Upper lobe of right lung (tissue), 1 donor: ENCODE results near the gene AQP12B. TPM values are rescaled to one million over a fixed set of nuclear protein-coding genes. Genes with fewer than 3 reads are reported as not detected.

Experiments
- ATAC-seq: fragments of 200-7000 bp; cut with Tn5 transposase; one replicate; pipeline ENCODE4 v1.9.1; 2020; ENCODE audit warnings: mild to moderate bottlenecking, moderate library complexity
- DNase-seq: peaks from one replicate; pipeline ENCODE4 v3.0.0-alpha.2; 2020
- H3K27ac ChIP-seq: fragments of 200-600 bp; one replicate; pipeline ENCODE4 v1.8.0; 2022
- H3K27me3 ChIP-seq: fragments of 200-600 bp; one replicate; pipeline ENCODE4 v1.8.0; 2022; ENCODE audit warnings: mild to moderate bottlenecking
- H3K36me3 ChIP-seq: fragments of 200-600 bp; one replicate; pipeline ENCODE4 v1.8.0; 2022
- H3K4me1 ChIP-seq: fragments of 200-600 bp; one replicate; pipeline ENCODE4 v1.8.0; 2022
- H3K4me3 ChIP-seq: fragments of 200-600 bp; one replicate; pipeline ENCODE4 v1.8.0; 2022; ENCODE audit warnings: mild to moderate bottlenecking
- H3K9me3 ChIP-seq: fragments of 200-600 bp; one replicate; pipeline ENCODE4 v1.8.0; 2022
- CTCF ChIP-seq: fragments of 200-600 bp; IDR thresholded peaks from one replicate; pipeline ENCODE4 v1.8.0; 2022; ENCODE audit warnings: antibody characterized with exemption
- intact Hi-C: fragments of 100-400 bp; cut with DNase I; formaldehyde crosslinking; loops from one replicate; pipeline ENCODE4 v1.11.0; 2022
- total RNA-seq: library from RNA; stranded (reverse); fragmentation: NEBNext Ultra II Directional; extraction: Animal tissue kit (Norgen Biotek cat#: 25700); gene quantifications from one replicate; pipeline ENCODE4 v1.2.1, GENCODE V29; 2021
- donor health status: DM: no; HTN: yes; CAD: no; lungs with severe emphysema.

Gene AQP12B
- total RNA-seq, 1 donor from 2014 or later = not detected

GRCh38 chr2:240642061-240642805, 40.5 kb downstream of the AQP12B start:
- TF ChIP-seq CTCF = no peak

GRCh38 chr2:240640939-240641338, 41.7 kb downstream of the AQP12B start:
- DNase-seq (peak; percentile 72), ATAC-seq (peak; percentile 62)
- Histone ChIP-seq H3K4me3 (no peak overlapping the region), H3K27ac (no peak overlapping the region), H3K9me3 (no peaks in the 10 kb centered on the region), H3K27me3 (peaks cover 18% of the 10 kb centered on the region), H3K36me3 (no peaks in the 10 kb centered on the region), H3K4me1 (no peaks in the 10 kb centered on the region)
- TF ChIP-seq CTCF = peak; percentile 31
- intact Hi-C loops = no loop called here

More at GRCh38 chr2:240642061-240642805, 40.5 kb downstream of the AQP12B start:
- H3K4me3 ChIP-seq = no peak overlapping the region
- no peaks in the 10 kb centered on the region for H3K4me1 ChIP-seq
- H3K36me3 ChIP-seq = no peaks in the 10 kb centered on the region
- H3K27me3 ChIP-seq = peaks cover 20% of the 10 kb centered on the region
- peak; percentile 62 for DNase-seq
- no peaks in the 10 kb centered on the region for H3K9me3 ChIP-seq
- ATAC-seq = no peak
- H3K27ac ChIP-seq = no peak overlapping the region
- intact Hi-C loops = no loop called here

- Histone ChIP-seq H3K4me1 (no peaks in the 10 kb centered on the region), H3K27me3 (peaks cover 7% of the 10 kb centered on the region), H3K27ac (no peak overlapping the region), H3K9me3 (no peaks in the 10 kb centered on the region), H3K4me3 (no peak overlapping the region), H3K36me3 (no peaks in the 10 kb centered on the region)
- ATAC-seq = no peak
- no peak for TF ChIP-seq CTCF
- DNase-seq = peak; percentile 43
- intact Hi-C loops = no loop called here
Observed at GRCh38 chr2:240639566-240639965, 43.1 kb downstream of the AQP12B start.

- ATAC-seq (no peak), DNase-seq (no peak)
- Histone ChIP-seq H3K4me3 (no peak overlapping the region), H3K4me1 (no peaks in the 10 kb centered on the region), H3K27ac (no peak overlapping the region), H3K9me3 (no peaks in the 10 kb centered on the region), H3K27me3 (peaks cover 7% of the 10 kb centered on the region), H3K36me3 (no peaks in the 10 kb centered on the region)
- intact Hi-C loops = no loop called here
- no peak for TF ChIP-seq CTCF
Observed at GRCh38 chr2:240638512-240639160, 44.0 kb downstream of the AQP12B start.

GRCh38 chr2:240637901-240638345, 44.8 kb downstream of the AQP12B start:
- Histone ChIP-seq H3K4me1 (no peaks in the 10 kb centered on the region), H3K36me3 (no peaks in the 10 kb centered on the region), H3K4me3 (no peak overlapping the region), H3K27ac (no peak overlapping the region), H3K27me3 (no peaks in the 10 kb centered on the region), H3K9me3 (no peaks in the 10 kb centered on the region)
- no peak for DNase-seq
- intact Hi-C loops = no loop called here
- no peak for ATAC-seq
- no peak for TF ChIP-seq CTCF
